SK-N-SH (cell line): Measurements from ENCODE around the gene BEX4. TPM values are rescaled to one million over a fixed set of nuclear protein-coding genes. Genes with fewer than 3 reads are reported as not detected.

Experiments
- CTCF ChIA-PET: fragments of 300-600, 350-600 bp; formaldehyde crosslinking; extraction: SDS; loops from one replicate; lab custom pipeline; 2021; lab: Yijun Ruan, JAX
- POLR2A ChIA-PET: fragments of 350-600 bp; sonication (Branson Sonifier 250); formaldehyde crosslinking; extraction: SDS; loops from one replicate; lab custom pipeline; 2020; ENCODE audit warnings: antibody characterized with exemption, inconsistent platforms; lab: Yijun Ruan, JAX
- DNase-seq: peaks from one replicate; pipeline ENCODE4 v3.0.0; 2012
- H2AFZ ChIP-seq: fragments of 200-600 bp; sonication (generic); 2 replicates; pipeline ENCODE4 v1.8.1; 2016; ENCODE audit warnings: antibody characterized with exemption, mild to moderate bottlenecking, low read depth
- H3F3A ChIP-seq: fragments of 200-600 bp; sonication (generic); replicated peaks from 2 replicates; pipeline ENCODE3; 2016; ENCODE audit warnings: antibody characterized with exemption, mild to moderate bottlenecking; ENCODE audit not compliant: insufficient read depth
- H3K27ac ChIP-seq, 2 experiments: fragments of 200-500 bp in 1 of 2; fragments of 200-600 bp in 1 of 2; sonication (Bioruptor generic) in 1 of 2; sonication (generic), shearing (Covaris generic) in 1 of 2; 2 replicates each; pipeline versions ENCODE4 v1.5.1 to v1.6.1; 2014 to 2016; ENCODE audit warnings: low read depth in 2 of 2, inconsistent platforms in 1 of 2, low read length in 1 of 2, mild to moderate bottlenecking in 1 of 2, mixed read lengths in 1 of 2
- H3K27me3 ChIP-seq: fragments of 200-600 bp; sonication (generic), shearing (Covaris generic); 2 replicates; pipeline ENCODE4 v1.6.1; 2016; ENCODE audit warnings: mixed run types; ENCODE audit not compliant: insufficient read depth
- H3K36me3 ChIP-seq, 2 experiments: fragments of 200-500 bp in 1 of 2; fragments of 200-600 bp in 1 of 2; sonication (Bioruptor generic) in 1 of 2; sonication (generic) in 1 of 2; replicated peaks in 1 of 2; 2 replicates each; pipeline versions ENCODE3 to v1.5.1; 2014 to 2016; ENCODE audit warnings: low read length in 1 of 2, mild to moderate bottlenecking in 1 of 2; ENCODE audit not compliant: insufficient read depth in 2 of 2, control insufficient read depth in 1 of 2
- H3K4me1 ChIP-seq, 2 experiments: fragments of 200-500 bp in 1 of 2; fragments of 200-600 bp in 1 of 2; sonication (Bioruptor generic) in 1 of 2; sonication (generic), shearing (Covaris generic) in 1 of 2; 2 replicates each; pipeline versions ENCODE4 v1.5.1 to v1.6.1; 2014 to 2016; ENCODE audit warnings: low read depth in 1 of 2, low read length in 1 of 2, mixed run types in 1 of 2; ENCODE audit not compliant: insufficient read depth in 2 of 2, control insufficient read depth in 1 of 2
- H3K4me2 ChIP-seq: fragments of 200-600 bp; sonication (generic), shearing (Covaris generic); 2 replicates; pipeline ENCODE4 v1.6.1; 2017; ENCODE audit warnings: mixed run types
- H3K4me3 ChIP-seq, 2 experiments: fragments of 200-500 bp in 1 of 2; fragments of 200-600 bp in 1 of 2; sonication (Bioruptor generic) in 1 of 2; sonication (generic), shearing (Covaris generic) in 1 of 2; 2 replicates each; pipeline versions ENCODE4 v1.5.1 to v1.8.1; 2014 to 2016; ENCODE audit warnings: low read depth in 2 of 2, inconsistent platforms in 1 of 2, low read length in 1 of 2, mild to moderate bottlenecking in 1 of 2, mixed read lengths in 1 of 2, moderate library complexity in 1 of 2
- H3K79me2 ChIP-seq: fragments of 200-600 bp; sonication (generic); 2 replicates; pipeline ENCODE4 v1.8.1; 2017; ENCODE audit warnings: mild to moderate bottlenecking; ENCODE audit not compliant: insufficient read depth
- H3K9ac ChIP-seq: fragments of 200-600 bp; sonication (generic); 2 replicates; pipeline ENCODE4 v1.6.1; 2017; ENCODE audit warnings: mixed run types
- H3K9me2 ChIP-seq: fragments of 200-600 bp; sonication (generic); 2 replicates; pipeline ENCODE4 v1.6.1; 2017; ENCODE audit warnings: mixed run types
- H3K9me3 ChIP-seq: fragments of 200-600 bp; sonication (generic); 2 replicates; pipeline ENCODE4 v1.6.1; 2017; ENCODE audit warnings: mixed run types, mild to moderate bottlenecking, moderate library complexity
- H4K20me1 ChIP-seq: fragments of 200-600 bp; sonication (generic); 2 replicates; pipeline ENCODE4 v1.6.1; 2017; ENCODE audit warnings: mild to moderate bottlenecking, mixed run types; ENCODE audit not compliant: insufficient read depth
- ELF1 ChIP-seq: IDR thresholded peaks from 2 replicates; pipeline ENCODE4 v1.4.0; 2012
- EP300 ChIP-seq, 2 experiments: IDR thresholded peaks; 2 replicates each; pipeline versions ENCODE4 v1.4.0 to v1.6.1; 2012; ENCODE audit warnings: borderline replicate concordance in 1 of 2, low read depth in 1 of 2, low read length in 1 of 2
- FOSL2 ChIP-seq: IDR thresholded peaks from 2 replicates; pipeline ENCODE4 v1.4.0; 2012; ENCODE audit warnings: low read depth, mild to moderate bottlenecking, moderate library complexity, borderline replicate concordance
- GABPA ChIP-seq: IDR thresholded peaks from 2 replicates; pipeline ENCODE4 v1.4.0; 2012; ENCODE audit warnings: low read depth, mild to moderate bottlenecking
- GATA2 ChIP-seq: sonication (generic); formaldehyde crosslinking; IDR thresholded peaks from 2 replicates; pipeline ENCODE4 v1.5.0; 2020; ENCODE audit warnings: mild to moderate bottlenecking, missing genetic modification reagents
- MAX ChIP-seq: IDR thresholded peaks from 2 replicates; pipeline ENCODE4 v1.4.0; 2012; ENCODE audit warnings: low read depth
- MEF2A ChIP-seq: IDR thresholded peaks from 2 replicates; pipeline ENCODE4 v1.4.0; 2012; ENCODE audit warnings: low read depth, borderline replicate concordance
- NFIC ChIP-seq: IDR thresholded peaks from 2 replicates; pipeline ENCODE4 v1.4.0; 2012; ENCODE audit warnings: borderline replicate concordance
- POLR2AphosphoS5 ChIP-seq: IDR thresholded peaks from 2 replicates; pipeline ENCODE4 v1.6.1; 2012; ENCODE audit warnings: low read depth, low read length
- RAD21 ChIP-seq: IDR thresholded peaks from 2 replicates; pipeline ENCODE4 v1.6.1; 2012; ENCODE audit warnings: mild to moderate bottlenecking, low read length
- RFX5 ChIP-seq: IDR thresholded peaks from 2 replicates; pipeline ENCODE4 v1.6.1; 2012; ENCODE audit warnings: mild to moderate bottlenecking, improper control_type of control experiment, low read length
- SMC3 ChIP-seq: IDR thresholded peaks from 2 replicates; pipeline ENCODE4 v1.6.1; 2012; ENCODE audit warnings: low read depth, low read length, improper control_type of control experiment
- TAF1 ChIP-seq: IDR thresholded peaks from 2 replicates; pipeline ENCODE4 v1.6.1; 2012; ENCODE audit warnings: low read depth, mild to moderate bottlenecking, low read length, moderate library complexity, borderline replicate concordance
- TCF12 ChIP-seq: IDR thresholded peaks from 2 replicates; pipeline ENCODE4 v1.4.0; 2012
- TEAD4 ChIP-seq: IDR thresholded peaks from 2 replicates; pipeline ENCODE4 v1.4.0; 2012; ENCODE audit warnings: mild to moderate bottlenecking, borderline replicate concordance; ENCODE audit not compliant: insufficient read depth
- USF1 ChIP-seq: IDR thresholded peaks from 2 replicates; pipeline ENCODE4 v1.4.0; 2012; ENCODE audit warnings: low read depth, borderline replicate concordance
- USF2 ChIP-seq: fragments of 150-350 bp; IDR thresholded peaks from 2 replicates; pipeline ENCODE4 v1.6.1; 2017; ENCODE audit warnings: antibody characterized with exemption, low read length, low read depth, borderline replicate concordance
- YY1 ChIP-seq: IDR thresholded peaks from 2 replicates; pipeline ENCODE4 v1.4.0; 2012; ENCODE audit warnings: low read depth, mild to moderate bottlenecking
- ZBTB33 ChIP-seq: IDR thresholded peaks from 2 replicates; pipeline ENCODE4 v1.4.0; 2012; ENCODE audit warnings: low read depth, borderline replicate concordance
- WGBS: methylation state at CpG from one replicate; pipeline ENCODE4 v1.1.6; 2017; ENCODE audit warnings: low lambda C conversion rate; 5-methylcytosine and 5-hydroxymethylcytosine counted together
- polyA plus RNA-seq, 3 experiments: library from polyadenylated mRNA; depleted of rRNA; stranded (reverse); fragments of >200 nt; gene quantifications; 2 replicates each; pipeline ENCODE4 v1.2.3, GENCODE V29; 2012
- TF ChIP-seq, protein P1 (sequence below): fragments of 150-350 bp; IDR thresholded peaks from 2 replicates; pipeline ENCODE4 v1.6.1; 2016; ENCODE audit warnings: mild to moderate bottlenecking, low read depth, low read length
- TF ChIP-seq, protein P2 (sequence below): IDR thresholded peaks from 2 replicates; pipeline ENCODE4 v1.6.1; 2012; ENCODE audit warnings: mild to moderate bottlenecking, low read depth, low read length, moderate library complexity
- TF ChIP-seq, protein P3 (sequence below): fragments of 200-600 bp; sonication (generic); IDR thresholded peaks from 2 replicates; pipeline ENCODE4 v1.6.1; 2017; ENCODE audit warnings: antibody characterized with exemption, mild to moderate bottlenecking, moderate library complexity

The BEX4 gene, protein sequence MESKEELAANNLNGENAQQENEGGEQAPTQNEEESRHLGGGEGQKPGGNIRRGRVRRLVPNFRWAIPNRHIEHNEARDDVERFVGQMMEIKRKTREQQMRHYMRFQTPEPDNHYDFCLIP
- polyA plus RNA-seq (2012; rRNA removed), result 84.8 and 95.7 TPM in 2 replicates
- 111 and 151 TPM in 2 replicates for polyA plus RNA-seq (2012; cell fraction: cytosol; rRNA removed)
- polyA plus RNA-seq (2012; cell fraction: nucleus; rRNA removed), result 17.2 and 35.2 TPM in 2 replicates

DNA sequence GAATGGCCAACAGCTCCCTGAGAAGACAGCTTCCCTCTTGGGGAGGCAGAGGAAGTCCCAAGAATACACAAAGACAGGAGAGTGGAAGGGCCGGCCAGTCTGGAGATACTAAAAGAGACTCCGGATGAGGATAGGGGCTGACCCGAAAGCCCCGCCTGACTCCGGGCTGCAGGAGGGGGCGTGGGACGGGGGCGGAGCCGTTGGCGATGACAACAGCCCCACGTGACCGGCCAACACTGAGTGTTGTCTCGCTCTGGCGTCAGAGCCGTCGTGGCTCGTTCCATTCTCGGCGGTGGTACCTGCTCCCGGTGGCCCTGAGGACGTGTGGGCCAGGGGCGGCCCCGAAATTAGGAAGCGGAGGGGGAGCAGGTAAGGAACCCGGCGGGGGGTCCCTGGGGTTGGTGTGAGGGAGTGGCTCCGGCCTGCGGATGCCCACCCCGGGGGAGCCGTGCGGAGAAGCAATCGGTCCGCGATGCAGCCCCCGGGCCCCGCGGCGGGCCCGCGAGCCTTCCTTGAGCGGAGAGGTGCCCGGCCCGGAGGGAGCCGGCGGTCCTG is at the start of gene BEX4:
Gene BEX4, plus strand, starts transcription at position 239 of the 555 bp plus-strand sequence. CDS start 1,046 bp downstream, outside the sequence.
- peak within 1 kb of the TSS; percentile 79 for H2AFZ ChIP-seq
- ChIA-PET POLR2A (interaction anchor here (0.5 to 0.9 kb wide), 4 partner anchors 40 to 511 kb away, joined by 3 to 4 read pairs (median 3); partner anchors contain the start of genes BEX2 and TCEAL8), CTCF (no interaction called here)
- WGBS, result 7% methylated on average over 12 of the region's 45 CpGs
- H3K79me2 ChIP-seq, result no peaks in the 10 kb centered on the region
- no peaks in the 10 kb centered on the region; the same call in 1 of the 2 replicates for H3K27me3 ChIP-seq
- DNase-seq, result peak; percentile 87
- peak within 1 kb of the TSS; percentile 62 to 63 for H3K4me3 ChIP-seq
- peaks cover 6 to 9% of the 10 kb centered on the region in 2 experiments for H3K36me3 ChIP-seq
- no peaks in the 10 kb centered on the region for H3F3A ChIP-seq
- no peaks in the 10 kb centered on the region; a peak in 1 of 4 replicates for H3K4me1 ChIP-seq
- H4K20me1 ChIP-seq, result no peaks in the 10 kb centered on the region
- peak within 1 kb of the TSS; percentile 81 to 85 for H3K27ac ChIP-seq
- no peaks in the 10 kb centered on the region for H3K9me2 ChIP-seq
- H3K9ac ChIP-seq, result peak within 1 kb of the TSS; percentile 86
- H3K4me2 ChIP-seq, result peak within 1 kb of the TSS; percentile 72
- no peaks in the 10 kb centered on the region for H3K9me3 ChIP-seq
- TF ChIP-seq TEAD4, result no peak
- TF ChIP-seq TAF1, result peak; percentile 99
- TF ChIP-seq ZBTB33, result no peak
- TF ChIP-seq GATA2 (CRISPR knock-in tag), result no peak
- no peak for TF ChIP-seq RAD21
- TF ChIP-seq USF2, result peak; percentile 72
- TF ChIP-seq SMC3, result no peak
- no peak for TF ChIP-seq MEF2A
- TF ChIP-seq GABPA, result no peak
- TF ChIP-seq EP300 (IDR thresholded peaks at IDR 0.05; ENCODE audit: borderline replicate concordance in 1 of 2, low read depth in 1 of 2, low read length in 1 of 2), result no peak
- peak; percentile 54; the same call in 1 of the 2 replicates for TF ChIP-seq MAX
- TF ChIP-seq ELF1, result no peak
- TF ChIP-seq, protein P1, sequence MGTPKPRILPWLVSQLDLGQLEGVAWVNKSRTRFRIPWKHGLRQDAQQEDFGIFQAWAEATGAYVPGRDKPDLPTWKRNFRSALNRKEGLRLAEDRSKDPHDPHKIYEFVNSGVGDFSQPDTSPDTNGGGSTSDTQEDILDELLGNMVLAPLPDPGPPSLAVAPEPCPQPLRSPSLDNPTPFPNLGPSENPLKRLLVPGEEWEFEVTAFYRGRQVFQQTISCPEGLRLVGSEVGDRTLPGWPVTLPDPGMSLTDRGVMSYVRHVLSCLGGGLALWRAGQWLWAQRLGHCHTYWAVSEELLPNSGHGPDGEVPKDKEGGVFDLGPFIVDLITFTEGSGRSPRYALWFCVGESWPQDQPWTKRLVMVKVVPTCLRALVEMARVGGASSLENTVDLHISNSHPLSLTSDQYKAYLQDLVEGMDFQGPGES, result no peak
- TF ChIP-seq, protein P2, sequence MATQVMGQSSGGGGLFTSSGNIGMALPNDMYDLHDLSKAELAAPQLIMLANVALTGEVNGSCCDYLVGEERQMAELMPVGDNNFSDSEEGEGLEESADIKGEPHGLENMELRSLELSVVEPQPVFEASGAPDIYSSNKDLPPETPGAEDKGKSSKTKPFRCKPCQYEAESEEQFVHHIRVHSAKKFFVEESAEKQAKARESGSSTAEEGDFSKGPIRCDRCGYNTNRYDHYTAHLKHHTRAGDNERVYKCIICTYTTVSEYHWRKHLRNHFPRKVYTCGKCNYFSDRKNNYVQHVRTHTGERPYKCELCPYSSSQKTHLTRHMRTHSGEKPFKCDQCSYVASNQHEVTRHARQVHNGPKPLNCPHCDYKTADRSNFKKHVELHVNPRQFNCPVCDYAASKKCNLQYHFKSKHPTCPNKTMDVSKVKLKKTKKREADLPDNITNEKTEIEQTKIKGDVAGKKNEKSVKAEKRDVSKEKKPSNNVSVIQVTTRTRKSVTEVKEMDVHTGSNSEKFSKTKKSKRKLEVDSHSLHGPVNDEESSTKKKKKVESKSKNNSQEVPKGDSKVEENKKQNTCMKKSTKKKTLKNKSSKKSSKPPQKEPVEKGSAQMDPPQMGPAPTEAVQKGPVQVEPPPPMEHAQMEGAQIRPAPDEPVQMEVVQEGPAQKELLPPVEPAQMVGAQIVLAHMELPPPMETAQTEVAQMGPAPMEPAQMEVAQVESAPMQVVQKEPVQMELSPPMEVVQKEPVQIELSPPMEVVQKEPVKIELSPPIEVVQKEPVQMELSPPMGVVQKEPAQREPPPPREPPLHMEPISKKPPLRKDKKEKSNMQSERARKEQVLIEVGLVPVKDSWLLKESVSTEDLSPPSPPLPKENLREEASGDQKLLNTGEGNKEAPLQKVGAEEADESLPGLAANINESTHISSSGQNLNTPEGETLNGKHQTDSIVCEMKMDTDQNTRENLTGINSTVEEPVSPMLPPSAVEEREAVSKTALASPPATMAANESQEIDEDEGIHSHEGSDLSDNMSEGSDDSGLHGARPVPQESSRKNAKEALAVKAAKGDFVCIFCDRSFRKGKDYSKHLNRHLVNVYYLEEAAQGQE, result peak; percentile 72
- no peak for TF ChIP-seq NFIC
- TF ChIP-seq FOSL2, result no peak
- TF ChIP-seq POLR2AphosphoS5, result peak; percentile 90
- TF ChIP-seq, protein P3, sequence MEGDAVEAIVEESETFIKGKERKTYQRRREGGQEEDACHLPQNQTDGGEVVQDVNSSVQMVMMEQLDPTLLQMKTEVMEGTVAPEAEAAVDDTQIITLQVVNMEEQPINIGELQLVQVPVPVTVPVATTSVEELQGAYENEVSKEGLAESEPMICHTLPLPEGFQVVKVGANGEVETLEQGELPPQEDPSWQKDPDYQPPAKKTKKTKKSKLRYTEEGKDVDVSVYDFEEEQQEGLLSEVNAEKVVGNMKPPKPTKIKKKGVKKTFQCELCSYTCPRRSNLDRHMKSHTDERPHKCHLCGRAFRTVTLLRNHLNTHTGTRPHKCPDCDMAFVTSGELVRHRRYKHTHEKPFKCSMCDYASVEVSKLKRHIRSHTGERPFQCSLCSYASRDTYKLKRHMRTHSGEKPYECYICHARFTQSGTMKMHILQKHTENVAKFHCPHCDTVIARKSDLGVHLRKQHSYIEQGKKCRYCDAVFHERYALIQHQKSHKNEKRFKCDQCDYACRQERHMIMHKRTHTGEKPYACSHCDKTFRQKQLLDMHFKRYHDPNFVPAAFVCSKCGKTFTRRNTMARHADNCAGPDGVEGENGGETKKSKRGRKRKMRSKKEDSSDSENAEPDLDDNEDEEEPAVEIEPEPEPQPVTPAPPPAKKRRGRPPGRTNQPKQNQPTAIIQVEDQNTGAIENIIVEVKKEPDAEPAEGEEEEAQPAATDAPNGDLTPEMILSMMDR, result no peak
- TF ChIP-seq USF1, result peak; percentile 93
- no peak for TF ChIP-seq YY1
- TF ChIP-seq RFX5, result no peak
- no peak for TF ChIP-seq TCF12
